Measurements from ENCODE around the gene ZNF646.

DNA sequence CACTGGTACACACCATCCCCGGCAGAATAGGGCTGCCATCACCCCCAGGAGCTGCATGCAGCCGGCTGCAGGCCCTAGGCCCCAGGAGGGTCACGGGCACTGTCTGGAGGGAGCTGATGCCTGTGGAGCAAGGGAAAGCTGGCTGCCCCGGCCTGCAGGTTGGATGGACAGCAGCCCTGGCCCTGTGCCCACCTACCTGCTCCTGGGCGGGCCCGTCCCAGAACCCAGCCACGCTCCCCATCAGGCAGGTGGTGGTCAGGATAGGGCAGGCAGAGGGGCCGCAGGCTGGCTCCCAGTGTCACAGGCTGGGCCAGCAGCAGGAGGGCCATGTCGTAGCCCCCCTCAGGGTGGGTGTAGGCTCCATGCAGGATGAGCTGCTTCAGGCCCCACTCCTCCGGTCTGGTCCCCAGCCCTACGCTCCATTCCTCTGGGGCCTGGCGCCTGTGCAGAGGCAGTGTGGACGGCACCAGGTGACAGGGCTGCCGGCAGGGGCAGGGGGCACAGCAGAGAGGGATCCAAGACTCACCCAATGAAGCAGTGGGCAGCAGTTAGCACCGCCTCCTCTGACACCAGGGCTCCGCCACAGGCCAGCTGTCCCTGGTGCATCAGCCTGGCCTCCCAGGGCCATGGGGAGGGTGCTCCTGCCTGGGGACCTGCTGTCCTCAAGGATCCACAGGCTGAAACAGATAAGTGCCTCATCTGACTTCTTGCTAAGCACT, 10.5 kb downstream of the ZNF646 start:
- TF ChIP-seq, protein P1, sequence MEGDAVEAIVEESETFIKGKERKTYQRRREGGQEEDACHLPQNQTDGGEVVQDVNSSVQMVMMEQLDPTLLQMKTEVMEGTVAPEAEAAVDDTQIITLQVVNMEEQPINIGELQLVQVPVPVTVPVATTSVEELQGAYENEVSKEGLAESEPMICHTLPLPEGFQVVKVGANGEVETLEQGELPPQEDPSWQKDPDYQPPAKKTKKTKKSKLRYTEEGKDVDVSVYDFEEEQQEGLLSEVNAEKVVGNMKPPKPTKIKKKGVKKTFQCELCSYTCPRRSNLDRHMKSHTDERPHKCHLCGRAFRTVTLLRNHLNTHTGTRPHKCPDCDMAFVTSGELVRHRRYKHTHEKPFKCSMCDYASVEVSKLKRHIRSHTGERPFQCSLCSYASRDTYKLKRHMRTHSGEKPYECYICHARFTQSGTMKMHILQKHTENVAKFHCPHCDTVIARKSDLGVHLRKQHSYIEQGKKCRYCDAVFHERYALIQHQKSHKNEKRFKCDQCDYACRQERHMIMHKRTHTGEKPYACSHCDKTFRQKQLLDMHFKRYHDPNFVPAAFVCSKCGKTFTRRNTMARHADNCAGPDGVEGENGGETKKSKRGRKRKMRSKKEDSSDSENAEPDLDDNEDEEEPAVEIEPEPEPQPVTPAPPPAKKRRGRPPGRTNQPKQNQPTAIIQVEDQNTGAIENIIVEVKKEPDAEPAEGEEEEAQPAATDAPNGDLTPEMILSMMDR (IDR thresholded peaks at IDR 0.05; ENCODE audit: low read depth, low read length) = no peak
- TF ChIP-seq EZH2phosphoT487 (IDR thresholded peaks at IDR 0.05; ENCODE audit: low read depth) = no peak

All from OCI-LY3 (cell line).